Measurements from ENCODE around the gene INF2. TPM values are rescaled to one million over a fixed set of nuclear protein-coding genes. Genes with fewer than 3 reads are reported as not detected.
A peak's percentile ranks its signal among the peaks of the same experiment; 100 is the strongest.
"Not testable (repeated sequence)": the region's sequence is repeated elsewhere in the genome, so short reads cannot be mapped to it uniquely, and the experiment has no call there.

Gene INF2
- total RNA-seq, 1 donor = 49.2 TPM

- no peak overlapping the region for H3K4me3 ChIP-seq (ENCODE audit: insufficient read depth, low read length)
- no peak overlapping the region for H2AFZ ChIP-seq (ENCODE audit: low read length)
- no peak for DNase-seq (ENCODE audit: insufficient read length, low spot score, missing footprints)
- no peaks in the 10 kb centered on the region for H3K27me3 ChIP-seq (ENCODE audit: insufficient read depth, low read length)
- H3K4me1 ChIP-seq (ENCODE audit: insufficient read depth, low read length) = peaks cover 17% of the 10 kb centered on the region
- no peak overlapping the region for H3K4me2 ChIP-seq (ENCODE audit: insufficient read depth, low read length)
- H4K20me1 ChIP-seq (ENCODE audit: insufficient read depth, low read length) = peaks cover 25% of the 10 kb centered on the region
- H3K79me2 ChIP-seq (ENCODE audit: insufficient read depth, low read length) = no peaks in the 10 kb centered on the region
- H3K9me3 ChIP-seq (ENCODE audit: low read depth, low read length) = no peaks in the 10 kb centered on the region
- H3K27ac ChIP-seq (ENCODE audit: low read depth, low read length) = no peak overlapping the region
- H3K36me3 ChIP-seq (ENCODE audit: insufficient read depth, low read length) = peaks cover 4% of the 10 kb centered on the region
- TF ChIP-seq CTCF (IDR thresholded peaks at IDR 0.05; ENCODE audit: extremely low read depth, low read depth, low read length) = no peak
Measured at GRCh38 chr14:104725772-104726548, 36.5 kb downstream of the INF2 start.

- TF ChIP-seq CTCF (IDR thresholded peaks at IDR 0.05; ENCODE audit: extremely low read depth, low read depth, low read length) = no peak
- Histone ChIP-seq H3K27me3 (ENCODE audit: insufficient read depth, low read length) (no peaks in the 10 kb centered on the region), H3K36me3 (ENCODE audit: insufficient read depth, low read length) (no peaks in the 10 kb centered on the region)
Measured at GRCh38 chr14:104726600-104727451, 37.4 kb downstream of the INF2 start.

GRCh38 chr14:104728631-104729030 lies 39.2 kb downstream of the INF2 start:
- DNase-seq (ENCODE audit: insufficient read length, low spot score, missing footprints) = no peak
- H3K27me3 ChIP-seq (ENCODE audit: insufficient read depth, low read length) = no peaks in the 10 kb centered on the region
- no peaks in the 10 kb centered on the region for H3K36me3 ChIP-seq (ENCODE audit: insufficient read depth, low read length)
- no peak for TF ChIP-seq CTCF (IDR thresholded peaks at IDR 0.05; ENCODE audit: extremely low read depth, low read depth, low read length)
- no peak overlapping the region for H3K4me2 ChIP-seq (ENCODE audit: insufficient read depth, low read length)
- H2AFZ ChIP-seq (ENCODE audit: low read length) = no peak overlapping the region
- H3K9me3 ChIP-seq (ENCODE audit: low read depth, low read length) = no peaks in the 10 kb centered on the region
- peaks cover 7% of the 10 kb centered on the region for H4K20me1 ChIP-seq (ENCODE audit: insufficient read depth, low read length)
- peaks cover 7% of the 10 kb centered on the region for H3K4me1 ChIP-seq (ENCODE audit: insufficient read depth, low read length)
- H3K79me2 ChIP-seq (ENCODE audit: insufficient read depth, low read length) = no peaks in the 10 kb centered on the region
- H3K4me3 ChIP-seq (ENCODE audit: insufficient read depth, low read length) = no peak overlapping the region
- no peak overlapping the region for H3K27ac ChIP-seq (ENCODE audit: low read depth, low read length)

More at GRCh38 chr14:104726600-104727451, 37.4 kb downstream of the INF2 start:
- Histone ChIP-seq H3K79me2 (ENCODE audit: insufficient read depth, low read length) (no peaks in the 10 kb centered on the region), H3K27ac (ENCODE audit: low read depth, low read length) (no peak overlapping the region), H3K4me2 (ENCODE audit: insufficient read depth, low read length) (no peak overlapping the region), H3K4me3 (ENCODE audit: insufficient read depth, low read length) (no peak overlapping the region), H4K20me1 (ENCODE audit: insufficient read depth, low read length) (peaks cover 18% of the 10 kb centered on the region), H3K4me1 (ENCODE audit: insufficient read depth, low read length) (peaks cover 12% of the 10 kb centered on the region), H3K9me3 (ENCODE audit: low read depth, low read length) (no peaks in the 10 kb centered on the region), H2AFZ (ENCODE audit: low read length) (no peak overlapping the region)
- peak; percentile 92 for DNase-seq (ENCODE audit: insufficient read length, low spot score, missing footprints)

- not testable (repeated sequence) for H3K4me1 ChIP-seq (ENCODE audit: insufficient read depth, low read length); H3K79me2 ChIP-seq (ENCODE audit: insufficient read depth, low read length); H2AFZ ChIP-seq (ENCODE audit: low read length); H3K27me3 ChIP-seq (ENCODE audit: insufficient read depth, low read length); H4K20me1 ChIP-seq (ENCODE audit: insufficient read depth, low read length); DNase-seq (ENCODE audit: insufficient read length, low spot score, missing footprints); H3K4me3 ChIP-seq (ENCODE audit: insufficient read depth, low read length); H3K4me2 ChIP-seq (ENCODE audit: insufficient read depth, low read length); H3K36me3 ChIP-seq (ENCODE audit: insufficient read depth, low read length); H3K9me3 ChIP-seq (ENCODE audit: low read depth, low read length); H3K27ac ChIP-seq (ENCODE audit: low read depth, low read length)
Measured at GRCh38 chr14:104729176-104729834, 39.9 kb downstream of the INF2 start.

All from osteoblast (primary cell).